ENCODE data around the gene WDFY2.
A peak's percentile ranks its signal among the peaks of the same experiment; 100 is the strongest.

WDFY2 gene

DNA sequence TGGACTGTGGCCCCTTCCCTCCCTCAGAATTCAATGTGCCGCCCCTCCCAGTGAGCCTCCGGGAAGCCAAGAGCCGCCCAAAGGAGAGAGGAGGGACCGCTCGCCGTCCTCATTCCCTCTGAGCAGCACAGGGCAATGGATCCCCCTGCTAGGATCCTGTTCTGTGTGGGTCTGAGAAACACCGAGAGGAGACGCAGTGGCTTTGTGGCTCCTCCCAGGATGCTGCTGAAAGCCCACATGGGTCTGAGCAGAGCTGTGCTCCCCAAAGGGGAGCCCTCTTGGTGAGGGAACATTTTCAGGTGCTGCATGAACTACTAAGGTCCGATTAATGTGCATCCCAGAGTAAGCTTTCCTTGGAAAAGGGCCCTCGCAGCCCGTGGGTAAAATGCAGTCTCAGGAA, 189.3 kb downstream of the WDFY2 start:
- no peak for DNase-seq

DNA sequence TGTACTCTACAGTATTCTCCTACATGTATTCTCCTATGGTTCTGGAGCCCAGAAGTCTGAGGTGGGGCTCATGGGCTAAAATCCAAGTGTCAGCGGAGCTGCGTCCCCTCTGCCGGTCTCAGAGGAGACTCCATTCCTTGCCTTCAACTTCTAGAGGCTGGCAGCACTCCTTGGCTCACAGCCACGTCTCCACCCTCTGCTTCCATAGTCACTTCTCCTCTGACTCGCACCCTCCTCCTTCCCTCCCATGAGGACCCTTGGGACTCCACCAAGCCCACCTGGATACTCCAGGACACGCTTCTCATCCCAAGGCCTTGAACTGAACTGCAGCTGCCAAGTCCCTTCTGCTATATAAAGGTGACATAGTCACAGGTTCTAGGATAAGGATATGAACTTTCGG, 191.9 kb downstream of the WDFY2 start:
- DNase-seq: no peak

DNA sequence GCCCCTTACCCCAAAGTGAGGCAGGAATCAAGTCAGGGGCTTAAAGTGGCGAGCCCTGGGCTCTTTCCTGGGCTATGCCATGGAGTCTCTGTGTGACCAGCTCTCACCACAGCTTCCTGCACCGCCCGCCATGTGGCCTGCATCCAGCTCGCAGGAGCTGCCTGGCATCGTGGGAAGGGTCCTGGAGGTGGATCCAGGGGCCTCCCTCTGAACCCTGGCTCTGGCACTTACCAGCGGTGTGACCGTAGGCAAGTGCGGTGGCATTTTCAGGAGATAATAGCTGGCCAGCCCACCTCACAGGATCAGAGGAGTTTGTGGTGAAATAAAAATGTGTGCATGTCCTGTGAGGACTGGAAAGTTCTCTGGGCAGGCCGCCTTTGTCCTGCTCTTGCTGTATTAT, 193.7 kb downstream of the WDFY2 start:
- DNase-seq: no peak

DNA sequence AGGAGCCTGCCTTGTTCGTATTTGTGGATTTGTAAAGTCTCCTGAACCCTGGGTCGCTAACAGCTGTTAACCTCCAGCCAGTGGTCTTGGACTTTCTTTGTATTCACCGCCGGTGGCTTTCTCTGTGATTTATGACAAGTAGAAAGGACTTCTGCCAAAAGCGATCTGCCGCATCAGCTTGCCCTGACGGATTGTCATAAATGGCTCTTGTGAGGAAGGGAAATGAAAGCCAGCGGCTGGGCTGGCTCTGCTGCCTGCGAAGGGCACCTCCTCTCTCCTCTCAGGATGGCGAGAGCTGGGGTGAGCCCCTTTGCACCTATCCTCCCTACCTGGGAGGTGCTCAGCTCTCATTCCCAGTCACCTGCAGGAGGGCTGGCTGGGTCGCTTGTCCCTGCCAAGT, 194.1 kb downstream of the WDFY2 start:
- DNase-seq: no peak

DNA sequence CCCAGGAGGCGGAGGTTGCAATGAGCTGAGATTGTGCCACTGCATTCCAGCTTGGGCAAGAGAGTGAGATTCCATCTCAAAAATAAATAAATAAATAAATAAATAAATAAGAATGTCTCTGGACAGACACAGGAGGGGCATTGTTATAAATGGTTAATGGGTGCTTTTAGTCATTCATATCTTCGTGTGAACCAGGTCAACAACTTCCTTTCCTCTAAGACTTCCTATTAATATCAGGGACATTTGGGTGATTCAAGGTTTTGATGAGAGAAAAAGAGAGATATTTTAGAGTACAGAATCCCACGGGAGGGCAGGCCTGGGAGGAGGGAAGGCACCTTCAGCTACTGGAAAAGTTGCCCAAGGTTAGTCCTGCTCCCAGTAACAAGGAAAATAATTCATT, 195.8 kb downstream of the WDFY2 start:
- no peak for DNase-seq

DNA sequence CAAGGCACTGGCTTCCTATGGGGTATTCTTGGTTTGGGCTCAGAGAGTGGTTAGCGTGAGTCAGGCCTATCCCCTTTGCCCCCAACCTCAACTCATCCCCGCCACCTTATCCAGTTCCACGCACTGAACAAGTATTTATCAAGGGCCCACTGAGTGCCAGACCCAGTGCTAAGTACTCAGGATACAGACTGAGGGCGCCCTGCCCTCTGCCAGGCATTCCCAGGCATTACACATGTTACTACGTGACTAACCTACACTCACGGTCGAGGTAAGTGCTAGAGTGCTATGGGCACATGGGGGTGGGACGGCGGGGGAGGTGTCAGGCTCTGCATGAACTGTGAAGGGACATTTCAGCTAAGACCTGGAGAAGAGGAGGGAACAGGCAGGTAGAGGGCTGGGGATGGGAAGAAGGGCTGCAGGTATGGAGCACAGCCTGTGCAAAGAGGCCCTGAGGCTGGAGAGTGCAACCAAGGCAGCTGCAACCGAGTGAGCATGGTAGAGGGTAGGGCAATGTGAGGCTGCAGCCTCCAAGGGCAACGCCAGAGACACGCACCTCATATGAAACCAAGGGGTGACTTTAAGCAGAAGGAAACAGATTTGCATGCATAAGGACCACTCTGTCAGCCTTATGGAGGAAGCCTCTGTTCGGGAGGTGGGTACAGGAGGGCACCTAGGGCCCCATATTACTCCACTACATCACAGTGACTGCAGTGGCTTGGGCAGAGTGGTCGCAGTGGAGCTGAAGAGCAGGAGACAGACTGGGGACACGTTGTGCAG, 197.2 kb downstream of the WDFY2 start:
- DNase-seq: no peak

DNA sequence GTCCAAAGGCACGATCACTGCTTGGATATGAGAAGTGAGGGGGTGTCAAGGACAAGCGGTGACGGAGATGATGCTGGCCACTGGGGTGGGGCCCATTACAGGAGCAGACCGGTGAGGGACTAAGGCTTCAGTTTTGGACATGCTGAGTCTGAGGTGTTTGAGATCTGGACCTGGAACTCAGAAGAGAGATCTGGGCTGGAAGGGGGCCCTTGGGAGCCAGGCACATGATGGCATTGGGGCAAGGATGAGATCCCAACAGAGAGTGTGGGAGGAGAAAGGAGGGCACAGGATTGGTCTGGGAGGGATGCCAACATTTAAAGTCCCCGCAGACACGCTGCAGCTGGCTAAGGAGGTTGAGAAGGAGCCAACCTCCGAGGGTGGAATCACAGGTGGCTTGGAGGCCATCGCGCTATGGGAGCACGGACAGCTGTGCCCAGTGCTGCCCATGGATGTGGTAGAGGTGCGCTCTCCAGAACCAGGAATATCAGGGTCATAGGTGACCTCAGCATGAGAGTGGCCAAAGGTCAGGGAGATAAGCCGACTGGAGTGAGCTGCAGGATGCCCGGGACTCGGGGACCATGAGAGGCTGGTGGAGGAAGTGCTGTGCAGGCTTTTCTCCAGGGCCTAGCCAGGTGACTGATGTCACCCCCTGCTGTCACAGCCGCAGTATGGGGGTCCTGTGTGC, 197.9 kb downstream of the WDFY2 start:
- DNase-seq: no peak

DNA sequence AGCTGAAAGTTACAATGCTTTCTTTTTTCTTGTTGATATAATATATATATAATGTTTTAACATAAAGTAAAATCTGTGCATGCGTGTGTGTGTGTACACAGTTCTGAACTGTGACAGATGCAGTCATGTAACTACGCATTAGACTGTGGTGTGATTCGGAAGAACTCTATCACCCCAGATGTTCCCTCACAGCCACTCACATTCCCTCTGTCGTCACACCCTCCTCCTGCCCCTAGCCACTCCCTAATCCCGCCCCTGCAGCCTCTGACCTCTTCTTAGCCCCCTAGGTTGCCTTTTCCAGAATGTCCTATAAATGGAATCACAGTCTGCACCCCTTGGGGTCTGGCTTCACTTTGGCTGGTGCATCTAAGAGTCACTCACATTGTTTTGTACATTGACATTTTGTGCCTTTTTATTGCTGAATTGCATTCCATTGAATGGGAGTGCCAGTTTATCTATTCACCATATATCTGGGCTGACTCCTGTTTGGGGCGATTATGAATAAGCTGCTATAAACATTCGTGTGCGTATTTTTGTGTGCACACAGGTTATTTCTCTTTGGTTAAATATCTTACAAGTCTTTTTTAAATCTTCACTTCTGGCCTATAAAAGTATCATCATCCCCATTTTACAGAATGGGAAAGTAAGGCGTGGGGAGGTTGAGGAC, 199.3 kb downstream of the WDFY2 start:
- DNase-seq: no peak

DNA sequence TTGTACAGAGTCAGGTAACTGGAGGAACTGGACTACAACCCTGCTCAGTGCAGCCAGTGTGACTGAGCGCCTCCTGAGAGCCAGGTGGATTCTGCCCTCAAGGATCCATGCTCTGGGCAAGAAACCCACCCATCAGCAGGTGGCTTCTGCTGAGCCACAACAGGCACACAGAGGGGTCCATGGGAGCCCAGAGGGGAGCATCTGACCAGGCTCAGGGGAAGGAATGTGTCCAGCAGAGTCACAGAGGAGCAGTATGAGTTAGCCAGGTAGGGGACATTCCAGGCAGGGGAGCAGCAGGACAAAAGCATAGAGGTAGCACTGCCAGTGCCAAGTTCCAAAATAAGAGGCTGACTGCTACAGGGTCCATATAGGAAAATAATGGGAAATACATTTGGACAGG, 199.8 kb downstream of the WDFY2 start:
- no peak for DNase-seq

DNA sequence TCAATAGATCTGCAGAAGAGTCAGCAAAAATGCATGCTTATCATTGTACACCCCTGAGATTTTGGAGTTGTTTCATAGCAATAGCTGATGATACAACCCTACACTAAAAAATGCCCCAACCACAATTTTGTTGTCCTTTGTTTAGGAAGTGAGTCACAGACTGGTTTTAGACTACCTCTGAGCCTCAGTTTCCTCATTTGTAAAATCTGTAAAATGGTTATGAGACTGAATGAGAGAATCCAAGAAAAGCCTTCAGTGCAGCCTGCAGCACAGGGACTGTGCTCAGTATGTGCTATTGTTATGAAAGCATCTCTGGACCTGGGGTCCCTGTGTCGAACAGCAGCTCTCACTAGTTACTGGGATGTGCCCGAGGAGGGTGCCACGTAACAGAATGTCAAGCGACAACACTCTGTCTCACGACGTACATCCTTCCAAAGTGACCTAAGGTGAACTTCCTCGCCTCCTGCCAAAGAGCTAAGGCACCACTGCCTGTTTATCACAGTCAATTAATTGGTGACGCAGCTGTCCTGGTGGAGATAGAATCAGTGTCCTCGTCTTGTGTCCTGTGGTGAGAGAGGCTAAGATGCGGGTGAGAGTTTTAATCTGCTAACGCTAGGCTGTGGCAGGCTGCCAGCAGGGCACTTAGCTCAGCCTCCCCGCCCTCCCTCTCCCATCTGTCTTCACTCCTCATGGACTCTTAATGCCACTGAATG, 201.6 kb downstream of the WDFY2 start:
- DNase-seq: no peak

DNA sequence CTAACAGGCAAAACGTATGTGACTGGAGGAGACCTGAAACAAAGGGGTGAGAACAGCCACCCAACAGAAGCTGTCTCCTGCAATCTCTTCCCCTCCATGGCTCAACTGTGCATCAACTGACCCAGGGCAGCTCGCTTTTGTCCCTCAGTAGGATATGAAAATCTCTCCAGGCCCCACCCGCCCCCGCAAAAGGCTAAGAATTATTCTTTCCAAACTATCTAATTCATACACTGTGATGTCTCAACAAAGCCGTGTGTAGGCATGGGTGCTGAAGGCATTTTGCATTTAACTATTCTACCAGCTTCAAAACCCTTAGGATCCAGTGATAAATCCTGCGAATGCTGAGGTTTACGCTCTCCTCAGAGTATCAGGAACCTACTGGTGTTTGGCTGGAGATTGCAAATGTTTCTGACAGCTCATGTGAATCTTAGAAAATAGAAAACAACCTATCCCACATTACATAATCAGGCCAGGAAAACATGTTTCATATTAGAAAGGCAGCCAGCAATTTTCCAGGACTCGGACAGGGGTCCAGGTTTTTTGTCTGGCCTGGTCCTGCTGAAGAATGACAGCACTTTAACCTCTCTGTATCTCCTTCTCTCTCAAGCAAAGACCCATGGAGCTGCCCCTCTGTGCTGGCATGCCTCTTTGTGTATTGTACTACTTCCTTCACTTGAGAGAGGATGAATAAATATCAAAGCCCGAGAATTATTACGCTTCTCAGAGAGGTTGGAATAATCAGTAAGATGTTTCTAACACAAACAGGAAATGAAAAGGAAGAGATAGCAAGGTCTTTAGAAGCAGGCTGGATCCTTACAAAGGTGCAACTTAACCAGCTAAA, 202.4 kb downstream of the WDFY2 start:
- no peak for DNase-seq

DNA sequence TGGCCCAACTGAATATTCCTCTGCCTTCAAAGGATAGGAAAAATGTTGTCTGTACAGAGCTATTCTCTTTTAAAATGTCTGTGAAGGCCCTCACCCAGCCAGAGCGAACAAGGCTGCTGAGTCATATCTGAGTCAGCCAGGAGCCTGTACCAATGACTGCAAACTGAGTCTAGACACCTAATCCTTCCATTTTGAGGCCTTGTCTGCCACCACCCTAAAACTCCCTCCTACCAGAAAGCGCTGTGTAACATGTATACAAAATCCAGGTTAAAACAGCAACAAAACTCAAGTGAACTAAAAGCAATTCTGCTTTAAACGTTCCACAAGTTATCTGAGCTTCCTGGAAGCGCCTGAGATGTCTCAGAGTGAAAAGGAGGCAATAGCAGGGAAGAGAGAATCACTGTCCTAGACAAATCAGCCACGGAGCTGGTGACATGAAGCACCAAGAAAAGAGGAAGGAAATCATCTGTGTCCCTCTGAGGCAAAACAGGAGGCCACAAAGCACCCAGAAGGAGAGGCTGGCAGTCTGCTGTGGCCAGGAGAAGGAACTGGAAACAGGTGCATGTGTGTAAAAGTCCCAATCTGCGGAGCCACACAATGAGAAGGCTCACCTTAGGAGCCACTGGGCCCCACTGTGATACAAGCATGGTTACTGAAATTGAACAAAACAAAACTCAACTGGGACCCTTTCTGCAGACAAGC, 209.5 kb downstream of the WDFY2 start:
- DNase-seq: peak in 1 of 5 donors; percentile 52

DNA sequence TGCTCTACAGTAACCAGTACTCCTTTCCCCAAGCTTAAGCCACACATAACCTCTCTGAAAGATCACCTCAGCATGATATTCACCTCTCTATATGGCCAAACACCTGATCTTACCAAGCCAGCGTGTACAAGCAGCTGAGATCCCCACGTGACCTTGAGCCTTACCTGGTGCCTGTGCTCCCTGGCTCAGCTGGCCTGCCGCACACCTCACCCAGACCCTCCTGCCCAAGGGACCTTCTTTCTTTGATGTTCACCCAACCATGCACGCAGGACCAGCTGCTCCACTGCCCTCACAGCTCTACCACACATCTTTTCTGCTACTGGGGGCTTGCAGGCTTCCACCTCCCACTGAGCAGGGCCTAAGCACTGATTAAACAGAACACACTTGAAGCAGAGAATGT, 210.7 kb downstream of the WDFY2 start:
- no peak for DNase-seq

DNA sequence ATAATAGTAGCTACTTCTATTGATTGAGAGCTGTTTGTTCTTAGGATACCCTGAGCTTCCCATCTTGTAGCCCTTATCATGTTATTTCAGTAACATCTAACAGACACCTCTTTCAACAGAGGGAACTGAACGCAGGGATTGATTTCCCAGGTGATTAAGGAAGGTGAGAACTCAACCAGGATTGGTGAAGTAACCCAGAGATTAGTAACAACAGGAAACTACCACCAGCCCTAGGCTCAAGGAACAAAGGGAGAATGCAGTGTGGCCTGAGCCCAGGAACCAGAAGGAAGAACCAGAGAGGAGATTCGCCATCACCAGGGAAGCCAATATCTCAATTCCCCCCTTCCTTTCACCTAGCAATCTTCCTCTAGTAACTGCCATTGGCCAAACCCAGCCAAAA, 211.2 kb downstream of the WDFY2 start:
- DNase-seq: no peak

DNA sequence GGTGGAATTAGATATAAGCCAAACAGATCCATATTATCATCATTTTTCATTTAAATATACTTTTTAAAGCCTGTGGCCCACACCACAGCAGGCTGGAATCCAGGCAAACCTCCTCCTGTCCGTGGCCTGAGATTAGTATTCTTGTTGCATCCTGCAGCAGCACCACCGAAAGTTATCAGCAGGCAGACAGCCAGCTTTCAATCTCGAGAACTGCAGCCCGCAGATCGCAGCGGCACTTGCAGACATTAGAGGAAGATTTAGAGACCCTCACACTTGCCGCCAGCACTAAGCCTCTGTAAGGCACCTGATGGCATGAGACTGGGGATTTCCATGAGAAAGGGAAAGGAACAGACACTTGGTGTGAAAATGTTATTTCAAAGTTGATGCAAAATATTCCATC, 212.3 kb downstream of the WDFY2 start:
- DNase-seq: no peak

DNA sequence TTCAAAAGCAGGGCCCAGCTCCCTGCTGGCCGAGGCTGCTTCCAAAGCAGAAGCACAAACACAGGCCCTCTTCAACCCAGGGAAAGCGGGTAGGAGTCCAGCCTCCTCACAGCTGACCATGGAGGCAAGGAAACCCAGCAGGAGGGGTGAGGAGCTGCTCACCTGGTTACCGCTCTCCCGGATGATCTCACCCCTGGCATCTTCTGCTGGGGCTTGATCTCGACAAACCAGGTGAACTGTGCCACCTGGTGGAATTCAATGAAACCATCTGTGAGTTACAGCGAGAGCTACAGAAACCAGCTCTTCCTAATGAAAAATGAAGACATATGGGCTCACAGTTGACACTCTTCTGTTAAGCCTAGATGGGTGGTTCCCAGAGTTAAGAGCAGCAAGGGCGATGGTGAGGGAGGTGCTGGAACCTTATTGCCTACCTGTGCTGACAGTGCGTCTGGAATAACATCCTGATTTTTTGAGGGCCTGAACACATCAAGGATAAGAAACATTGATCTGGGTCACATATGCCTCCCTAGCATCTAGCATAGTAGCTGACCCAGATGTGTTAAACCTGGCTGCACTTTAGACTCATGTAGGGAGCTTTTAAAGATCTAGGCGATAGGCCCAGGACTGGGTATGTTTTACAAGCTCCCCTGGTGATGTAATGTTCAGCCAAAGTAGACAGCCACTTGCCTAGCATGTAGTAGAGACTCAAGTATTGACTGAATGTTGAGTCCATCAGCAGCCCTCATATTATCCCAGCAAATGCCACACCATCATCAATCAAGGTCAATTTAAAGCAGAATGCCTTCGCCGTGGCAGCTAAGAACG, 213.6 kb downstream of the WDFY2 start:
- DNase-seq: peak in 4 of 5 donors; percentile 41 to 75 (median 48)

DNA sequence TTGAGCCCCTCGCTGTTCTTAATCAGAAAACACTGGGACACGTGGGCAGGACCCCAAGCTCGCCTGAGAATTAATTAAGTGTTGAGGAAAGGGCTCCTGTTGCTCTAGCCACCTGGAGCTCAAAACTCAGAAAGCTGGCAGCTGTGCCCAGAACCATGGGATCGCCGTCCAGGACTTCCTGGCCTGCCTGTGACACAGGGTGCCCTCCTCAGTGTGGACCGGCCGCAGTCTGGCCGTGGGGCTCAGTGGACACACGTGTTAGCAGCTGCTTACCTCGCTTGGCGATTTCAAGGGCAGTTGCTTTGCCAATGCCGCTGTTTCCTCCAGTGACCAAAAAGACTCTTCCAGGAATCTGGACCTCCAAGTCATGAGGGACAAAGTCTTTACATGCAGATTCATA, 215.0 kb downstream of the WDFY2 start:
- DNase-seq: no peak

DNA sequence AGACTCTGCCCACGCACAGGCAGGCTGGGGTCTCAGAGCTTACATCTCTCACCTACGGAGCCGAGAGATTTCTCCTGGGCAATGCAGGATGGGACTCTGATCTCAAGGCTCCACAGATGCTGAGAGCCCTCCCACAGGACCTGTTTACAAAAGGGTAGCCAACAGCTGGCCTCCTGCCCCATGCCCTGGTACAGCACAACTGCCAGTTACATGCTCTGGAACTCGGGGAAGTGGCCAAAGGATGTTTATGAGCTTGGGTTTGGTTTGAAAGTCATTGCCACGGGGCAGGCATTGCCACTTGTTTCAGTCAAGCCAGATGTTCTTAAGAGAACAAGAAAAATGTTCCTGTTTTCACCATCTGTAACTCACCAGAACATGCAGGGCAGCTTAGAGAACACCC, 216.2 kb downstream of the WDFY2 start:
- no peak for DNase-seq

DNA sequence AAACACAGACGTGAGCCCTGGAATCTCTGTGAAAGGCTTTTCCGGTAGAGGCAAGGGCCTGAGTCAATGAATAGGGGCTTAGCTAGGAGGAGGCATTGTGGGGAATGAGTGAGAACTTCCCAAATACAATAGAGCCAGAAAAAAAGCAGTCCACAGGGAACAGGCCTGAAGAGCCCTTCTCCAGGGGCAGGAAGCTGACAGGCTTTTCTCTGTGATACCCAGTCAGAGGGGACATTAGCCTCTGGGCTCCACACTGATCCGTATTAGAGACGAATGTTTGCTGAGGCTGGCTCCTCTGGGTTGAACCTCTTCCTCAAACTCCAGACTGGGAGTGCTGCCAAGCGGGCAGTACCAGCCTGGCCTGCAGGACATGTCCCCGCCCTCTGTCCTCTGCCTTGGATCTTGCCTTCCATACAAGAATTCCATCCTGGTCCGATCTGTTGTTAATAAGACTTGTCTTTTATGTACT, 217.4 kb downstream of the WDFY2 start:
- no peak for DNase-seq

DNA sequence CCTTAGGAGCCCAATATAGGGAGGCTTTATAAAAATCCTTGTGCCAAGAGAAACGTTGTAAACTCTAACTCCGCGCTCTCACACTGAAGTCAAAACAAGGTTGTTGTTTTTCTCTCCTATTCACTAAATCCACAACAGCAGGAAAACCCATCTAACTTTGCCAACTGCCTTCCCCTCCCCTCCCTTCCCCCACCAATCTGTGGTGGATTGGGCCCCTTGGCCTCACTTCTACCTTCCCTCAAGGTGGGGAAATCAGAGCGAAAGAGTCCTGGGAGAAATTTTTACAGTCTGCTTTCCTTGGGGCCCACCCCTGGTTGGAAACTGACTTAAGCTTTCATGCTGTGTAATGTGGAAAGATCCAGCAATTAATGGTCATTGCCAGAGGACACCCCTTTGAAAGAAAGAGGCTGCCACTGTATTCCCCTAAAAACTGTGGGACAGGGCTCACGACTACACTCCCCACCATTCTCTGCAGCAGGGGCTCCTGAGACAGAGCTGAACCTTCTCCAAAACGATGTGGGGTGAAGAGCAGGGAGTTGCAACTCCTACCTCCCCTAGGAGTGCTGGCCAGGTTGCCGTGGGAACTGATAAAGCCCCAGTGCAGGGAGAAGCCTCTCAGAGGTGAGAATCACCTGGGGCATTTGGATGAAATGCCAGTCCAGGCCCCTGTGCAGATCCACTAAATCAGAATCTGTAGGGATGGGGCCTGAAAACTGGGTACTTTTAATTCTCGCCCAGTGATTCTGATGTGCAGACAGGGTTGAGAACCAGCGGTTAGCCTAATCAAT, 218.6 kb downstream of the WDFY2 start:
- no peak for DNase-seq
